Heart left ventricle (tissue), 13 donors: Measurements from ENCODE around the gene CAMTA1.

Source experiments
- POLR2A ChIP-seq, 2 donors: fragments of 450-650 bp; IDR thresholded peaks; one replicate each; pipeline ENCODE4 v1.6.1; 2017; ENCODE audit warnings: antibody characterized with exemption in 2 of 2, mild to moderate bottlenecking in 2 of 2, moderate library complexity in 2 of 2
- TF ChIP-seq, protein P1 (sequence below), 12 donors: fragments of 200-600 bp; sonication (generic) in 4 of 12; IDR thresholded peaks; one replicate each; pipeline versions ENCODE4 v1.5.0 to v1.8.0; 2018 to 2022; ENCODE audit warnings: antibody characterized with exemption in 12 of 12, mild to moderate bottlenecking in 5 of 12
- donor health status: ischemic (EF 13 %, LVEDD 7.1; RV severe dilation, severe dysfunction).
- donor health status: DM: no; HTN: yes; CAD: no.
- donor health status: DM: no; HTN: no; CAD: no.
- donor health status: ischemic (EF 25% LVEDD 6.9; RV normal size, moderate dysfunction).
- donor health status: ischemic (EF 25% LVEDD 5.7; RV mildly dilated, moderate dysfunction).
- donor health status: ischemic (EF 35%, LVEDD 5.7; RV mildly dilated, moderate dysfunction).
- donor health status: nonischemic (EF 11% LVEDD 7.7; RV severe dilation, severe dysfunction).
- donor health status: DM: yes; HTN: yes; CAD: no.
- donor health status: PGD.
- donor health status: ischemic (EF 29% LVEDD 5.4; RV normal size, mild dysfunction).
- donor health status: nonischemic (EF 23%, LVEDD 6.1; RV moderate dilation, normal function).

DNA sequence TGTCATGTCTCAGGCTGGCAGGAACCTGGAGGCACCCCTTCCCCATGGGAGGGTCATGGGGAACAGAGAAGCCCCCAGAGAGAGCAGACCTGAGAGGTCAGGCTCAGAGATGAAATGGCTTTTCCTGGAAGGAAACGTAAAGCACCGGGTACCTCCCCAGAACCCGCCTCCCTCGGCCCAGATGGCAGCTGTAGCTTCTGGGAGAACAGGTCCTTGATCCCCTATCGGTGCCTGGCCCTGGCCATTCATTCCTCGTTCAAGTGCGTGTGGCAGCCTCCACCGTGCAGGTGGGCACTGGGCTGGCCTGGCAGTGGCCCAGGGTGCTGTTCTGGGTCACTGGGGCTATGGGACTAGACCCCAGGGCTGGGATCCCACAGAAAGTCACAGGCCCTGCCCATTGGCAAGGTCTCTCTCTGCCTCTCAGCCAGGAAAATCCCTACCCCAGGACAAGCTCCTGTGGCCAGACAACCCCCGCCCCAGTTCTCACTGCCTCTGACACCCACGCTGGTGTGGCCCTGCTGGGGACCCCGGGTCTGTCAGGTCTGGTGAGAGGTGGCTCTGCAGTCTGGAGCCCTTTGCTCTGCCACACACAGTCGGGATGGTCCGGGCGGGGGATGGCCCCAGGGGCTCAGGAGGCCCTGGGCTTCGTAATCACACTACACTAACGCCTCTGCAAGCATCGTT is 802.7 kb downstream of the CAMTA1 start:
- TF ChIP-seq, protein P1, sequence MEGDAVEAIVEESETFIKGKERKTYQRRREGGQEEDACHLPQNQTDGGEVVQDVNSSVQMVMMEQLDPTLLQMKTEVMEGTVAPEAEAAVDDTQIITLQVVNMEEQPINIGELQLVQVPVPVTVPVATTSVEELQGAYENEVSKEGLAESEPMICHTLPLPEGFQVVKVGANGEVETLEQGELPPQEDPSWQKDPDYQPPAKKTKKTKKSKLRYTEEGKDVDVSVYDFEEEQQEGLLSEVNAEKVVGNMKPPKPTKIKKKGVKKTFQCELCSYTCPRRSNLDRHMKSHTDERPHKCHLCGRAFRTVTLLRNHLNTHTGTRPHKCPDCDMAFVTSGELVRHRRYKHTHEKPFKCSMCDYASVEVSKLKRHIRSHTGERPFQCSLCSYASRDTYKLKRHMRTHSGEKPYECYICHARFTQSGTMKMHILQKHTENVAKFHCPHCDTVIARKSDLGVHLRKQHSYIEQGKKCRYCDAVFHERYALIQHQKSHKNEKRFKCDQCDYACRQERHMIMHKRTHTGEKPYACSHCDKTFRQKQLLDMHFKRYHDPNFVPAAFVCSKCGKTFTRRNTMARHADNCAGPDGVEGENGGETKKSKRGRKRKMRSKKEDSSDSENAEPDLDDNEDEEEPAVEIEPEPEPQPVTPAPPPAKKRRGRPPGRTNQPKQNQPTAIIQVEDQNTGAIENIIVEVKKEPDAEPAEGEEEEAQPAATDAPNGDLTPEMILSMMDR (IDR thresholded peaks at IDR 0.05): no peak
- TF ChIP-seq POLR2A (IDR thresholded peaks at IDR 0.05): no peak
